ENCODE data around the gene AGMO.

- TF ChIP-seq CTCF (IDR thresholded peaks at IDR 0.05) (no peak), POLR2A (IDR thresholded peaks at IDR 0.05) (no peak)
Measured at GRCh38 chr7:15402436-15403136, 159.2 kb downstream of the AGMO start.

Data from right lobe of liver (tissue), 4 donors.